NCI-H345 treated with DMSO at 0.1 percent for 48 hours (cell line): ENCODE data around the gene DEK.
"Not testable (repeated sequence)": the region's sequence is repeated elsewhere in the genome, so short reads cannot be mapped to it uniquely, and the experiment has no call there.

Experiments used
- DNase-seq: peaks from one replicate; lab custom pipeline; 2025; ENCODE audit not compliant: unreplicated experiment; lab: John Stamatoyannopoulos, UW

Gene DEK

GRCh38 chr6:18207949-18208348 lies 56.4 kb downstream of the DEK start:
- peak; percentile 86 for DNase-seq

DNA sequence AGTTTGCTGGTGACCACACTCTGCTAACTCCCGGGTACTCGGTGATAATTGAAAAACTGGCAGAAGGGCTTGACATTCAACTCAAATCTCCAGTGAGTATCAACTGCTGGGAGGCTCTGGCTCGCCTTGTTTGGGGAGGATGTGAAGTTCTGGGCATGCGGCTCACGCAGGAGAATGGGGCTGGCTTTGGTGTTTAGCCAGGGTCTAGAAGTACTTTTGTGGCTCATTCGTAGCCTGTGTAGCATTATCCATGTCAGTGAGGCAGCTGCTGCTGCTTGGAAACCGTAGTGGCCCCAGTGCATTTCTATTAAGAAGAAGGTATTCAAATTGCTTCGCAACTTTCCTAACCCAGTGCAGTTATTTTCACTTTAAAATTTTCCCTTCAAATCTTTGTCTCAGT lies 56.9 kb downstream of the DEK start:
- peak; percentile 48 for DNase-seq

GRCh38 chr6:18206591-18206990 lies 57.7 kb downstream of the DEK start:
- DNase-seq: peak; percentile 72

- DNase-seq: no peak
Measured at GRCh38 chr6:18204691-18205090, 59.6 kb downstream of the DEK start.

GRCh38 chr6:18203786-18204185 lies 60.5 kb downstream of the DEK start:
- DNase-seq: no peak

DNA sequence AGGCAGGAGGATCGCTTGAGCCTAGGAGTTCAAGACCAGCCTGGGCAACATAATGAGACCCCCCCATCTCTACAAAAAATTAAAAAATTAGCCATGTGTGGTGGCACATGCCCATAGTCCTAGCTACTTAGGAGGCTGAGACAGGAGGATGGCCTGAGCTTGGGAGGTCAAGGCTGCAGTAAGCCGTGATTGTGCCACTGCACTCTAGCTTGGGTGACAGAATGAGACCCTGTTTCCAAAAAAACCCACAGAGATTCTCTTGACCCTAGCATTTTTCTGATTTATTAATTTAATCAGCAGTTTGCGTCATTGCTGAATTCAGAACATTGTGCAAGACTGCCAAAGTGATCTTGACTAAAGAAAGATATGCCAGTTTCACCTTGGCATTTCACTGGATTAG lies 72.3 kb downstream of the DEK start:
- no peak for DNase-seq

- DNase-seq: no peak
Measured at GRCh38 chr6:18189196-18189595, 75.1 kb downstream of the DEK start.

- no peak for DNase-seq
Measured at GRCh38 chr6:18187701-18188100, 76.6 kb downstream of the DEK start.

GRCh38 chr6:18186540-18187250 lies 77.6 kb downstream of the DEK start:
- DNase-seq: no peak

DNA sequence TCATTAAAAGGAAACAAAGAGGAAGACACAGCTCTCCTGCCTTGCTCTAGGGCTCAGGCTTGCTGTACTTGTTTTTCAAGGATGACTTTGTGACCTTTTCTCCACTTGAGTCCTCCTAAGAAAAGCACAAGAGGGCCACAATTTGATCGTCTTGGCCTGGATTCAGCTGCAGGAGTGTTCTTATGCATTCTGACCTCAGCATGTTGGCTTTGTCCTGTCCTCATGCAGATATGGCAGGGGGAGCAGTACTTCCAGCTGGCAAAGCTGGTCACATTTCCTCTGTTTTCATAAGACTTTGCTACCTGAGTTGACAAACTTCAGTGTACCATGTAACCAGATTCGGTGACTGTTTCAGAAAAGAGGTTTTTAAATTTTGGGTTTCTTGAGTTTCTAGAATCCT lies 78.3 kb downstream of the DEK start:
- no peak for DNase-seq

DNA sequence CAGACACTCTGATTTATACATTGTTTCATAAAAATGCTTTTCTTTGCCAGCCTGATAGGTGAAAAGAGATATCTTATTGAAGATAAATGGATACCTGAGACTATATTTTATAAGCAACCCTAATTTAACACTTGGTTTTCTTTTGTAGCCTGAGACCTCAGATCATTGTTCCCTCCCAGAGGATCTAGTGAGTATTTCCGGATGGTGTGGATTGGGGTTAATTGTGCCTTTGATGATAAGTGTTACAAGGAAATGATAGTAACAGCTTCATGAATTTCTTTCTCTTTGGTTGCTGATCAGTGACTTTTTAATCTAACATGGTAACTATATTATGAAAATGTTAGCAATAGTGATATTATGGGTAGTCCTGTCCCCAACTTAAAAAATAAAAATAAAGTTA lies 78.7 kb downstream of the DEK start:
- DNase-seq: no peak

GRCh38 chr6:18183766-18184165 lies 80.6 kb downstream of the DEK start:
- DNase-seq: no peak

DNA sequence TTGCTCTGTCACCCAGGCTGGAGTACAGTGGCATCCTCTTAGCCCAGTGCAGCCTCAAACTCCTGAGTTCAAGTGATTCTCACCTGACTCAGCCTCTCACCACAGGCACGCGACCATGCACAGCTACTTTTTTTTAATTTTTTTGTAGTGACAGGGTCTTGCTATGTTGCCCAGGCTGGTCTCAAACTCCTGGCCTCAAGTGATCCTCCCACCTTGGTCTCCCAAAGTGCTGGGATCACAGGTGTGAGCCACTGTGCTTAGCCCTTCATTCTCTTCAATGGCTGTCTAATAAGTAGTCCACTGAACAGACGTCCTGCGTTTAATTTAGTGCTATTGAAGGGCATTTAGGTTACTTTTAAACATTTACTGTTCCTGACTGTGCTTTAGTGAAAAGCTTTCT lies 81.8 kb downstream of the DEK start:
- no peak for DNase-seq

- no peak for DNase-seq
Measured at GRCh38 chr6:18179770-18180356, 84.5 kb downstream of the DEK start.

DNA sequence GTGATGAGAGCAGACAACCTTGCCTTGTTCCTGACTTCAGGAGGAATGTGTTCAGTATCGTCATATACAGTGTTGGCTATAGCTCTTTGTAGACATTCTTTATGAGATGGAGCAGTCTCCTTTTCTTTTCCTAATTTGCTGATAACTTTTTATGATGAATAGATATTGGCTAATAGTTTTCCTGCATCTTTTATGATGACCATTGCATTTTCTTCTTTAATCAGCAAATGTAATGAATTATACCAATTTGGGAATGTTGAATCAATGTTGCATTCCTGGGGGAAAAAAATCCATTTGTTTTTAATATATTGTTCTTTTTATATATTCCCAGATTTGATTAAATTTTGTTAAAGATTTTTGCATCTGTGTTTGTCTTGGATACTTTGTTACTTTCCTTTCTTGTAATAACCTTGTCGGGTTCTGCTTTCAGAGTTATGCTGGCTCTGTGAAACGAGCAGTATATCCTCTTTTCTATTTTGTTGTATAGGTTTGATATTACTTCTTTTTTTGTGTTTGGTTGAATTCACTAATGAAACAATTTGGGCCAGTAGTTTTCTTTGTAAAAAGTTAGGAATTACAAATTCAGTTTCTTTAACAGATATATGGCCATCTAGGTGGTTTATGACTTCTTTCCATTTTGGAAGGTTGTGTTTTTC lies 85.2 kb downstream of the DEK start:
- no peak for DNase-seq

GRCh38 chr6:18177286-18177965 lies 86.9 kb downstream of the DEK start:
- DNase-seq: no peak

DNA sequence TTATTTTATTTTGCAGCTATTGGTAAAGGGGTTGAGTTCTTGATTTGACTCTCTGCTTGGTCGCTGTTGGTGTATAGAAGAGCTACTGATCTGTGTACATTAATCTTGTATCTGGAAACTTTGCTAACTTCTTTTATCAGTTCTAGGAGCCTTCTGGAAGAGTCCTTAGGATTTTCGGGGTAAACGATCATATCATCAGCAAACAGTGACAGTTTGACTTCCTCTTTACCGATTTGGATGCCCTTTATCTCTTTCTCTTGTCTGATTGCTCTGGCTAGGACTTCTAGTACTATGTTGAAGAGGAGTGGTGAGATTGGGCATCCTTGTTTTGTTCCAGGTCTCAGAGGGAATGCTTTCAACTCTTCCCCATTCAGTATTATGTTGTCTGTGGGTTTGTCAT lies 88.1 kb downstream of the DEK start:
- DNase-seq: not testable (repeated sequence)
